ENCODE measurements around the gene TIGD3. TPM values are rescaled to one million over a fixed set of nuclear protein-coding genes. Genes with fewer than 3 reads are reported as not detected.

Gene TIGD3
- total RNA-seq, 1 donor: 0.27 TPM

GRCh38 chr11:65377036-65377435 lies 22.5 kb downstream of the TIGD3 start:
- DNase-seq (ENCODE audit: low read depth): no peak
- no peak overlapping the region for H3K4me3 ChIP-seq (ENCODE audit: low read depth, low read length)
- no peak for TF ChIP-seq CTCF (IDR thresholded peaks at IDR 0.05; ENCODE audit: insufficient read depth, low read length)

- DNase-seq (ENCODE audit: low read depth): no peak
- no peak for TF ChIP-seq CTCF (IDR thresholded peaks at IDR 0.05; ENCODE audit: insufficient read depth, low read length)
- H3K4me3 ChIP-seq (ENCODE audit: low read depth, low read length): no peak overlapping the region
Observed at GRCh38 chr11:65377777-65378176, 23.2 kb downstream of the TIGD3 start.

GRCh38 chr11:65378208-65378927 lies 23.8 kb downstream of the TIGD3 start:
- TF ChIP-seq CTCF (IDR thresholded peaks at IDR 0.05; ENCODE audit: insufficient read depth, low read length): no peak
- no peak overlapping the region for H3K4me3 ChIP-seq (ENCODE audit: low read depth, low read length)
- DNase-seq (ENCODE audit: low read depth): no peak

- no peak for DNase-seq (ENCODE audit: low read depth)
- TF ChIP-seq CTCF (IDR thresholded peaks at IDR 0.05; ENCODE audit: insufficient read depth, low read length): no peak
- H3K4me3 ChIP-seq (ENCODE audit: low read depth, low read length): no peak overlapping the region
Observed at GRCh38 chr11:65378928-65379638, 24.5 kb downstream of the TIGD3 start.

- no peak for DNase-seq (ENCODE audit: low read depth)
- H3K4me3 ChIP-seq (ENCODE audit: low read depth, low read length): no peak overlapping the region
- TF ChIP-seq CTCF (IDR thresholded peaks at IDR 0.05; ENCODE audit: insufficient read depth, low read length): no peak
Observed at GRCh38 chr11:65379698-65380459, 25.3 kb downstream of the TIGD3 start.

- H3K4me3 ChIP-seq (ENCODE audit: low read depth, low read length): no peak overlapping the region
- DNase-seq (ENCODE audit: low read depth): no peak
- TF ChIP-seq CTCF (IDR thresholded peaks at IDR 0.05; ENCODE audit: insufficient read depth, low read length): no peak
Observed at GRCh38 chr11:65380460-65381119, 26.0 kb downstream of the TIGD3 start.
